NT2/D1 (cell line): ENCODE measurements around the gene FAM170B.

Experiments
- DNase-seq: peaks from one replicate; pipeline ENCODE4 v3.0.0-alpha.2; 2011; ENCODE audit warnings: low read depth, low spot score
- H3K27me3 ChIP-seq: 2 replicates; pipeline ENCODE4 v1.6.0; 2011; ENCODE audit warnings: mild to moderate bottlenecking; ENCODE audit not compliant: insufficient read length, insufficient read depth
- H3K36me3 ChIP-seq: 2 replicates; pipeline ENCODE4 v1.6.1; 2011; ENCODE audit warnings: mild to moderate bottlenecking, low read length, mixed read lengths; ENCODE audit not compliant: insufficient read depth, insufficient read length
- H3K4me1 ChIP-seq: 2 replicates; pipeline ENCODE4 v1.5.1; 2011; ENCODE audit not compliant: insufficient read depth, insufficient read length
- H3K4me3 ChIP-seq: 2 replicates; pipeline ENCODE4 v1.5.1; 2011; ENCODE audit warnings: low read depth; ENCODE audit not compliant: insufficient read length
- H3K9ac ChIP-seq: 2 replicates; pipeline ENCODE4 v1.6.0; 2011; ENCODE audit warnings: low read depth; ENCODE audit not compliant: insufficient read length
- H3K9me3 ChIP-seq: 2 replicates; pipeline ENCODE4 v1.5.1; 2011; ENCODE audit warnings: mild to moderate bottlenecking, low read length; ENCODE audit not compliant: insufficient read depth
- SUZ12 ChIP-seq: IDR thresholded peaks from 2 replicates; pipeline ENCODE4 v1.6.1; 2011; ENCODE audit not compliant: insufficient read length, insufficient read depth; ENCODE audit errors: extremely low read depth
- YY1 ChIP-seq: IDR thresholded peaks from 2 replicates; pipeline ENCODE4 v1.6.1; 2011; ENCODE audit not compliant: insufficient read length, insufficient read depth
- ZNF274 ChIP-seq: IDR thresholded peaks from 2 replicates; pipeline ENCODE4 v1.6.1; 2011; ENCODE audit warnings: mild to moderate bottlenecking, low read depth, low read length

Gene FAM170B

GRCh38 chr10:49082766-49083165 is 51.1 kb downstream of the FAM170B start:
- peaks cover 8% of the 10 kb centered on the region for H3K4me1 ChIP-seq
- TF ChIP-seq YY1 (no peak), ZNF274 (no peak), SUZ12 (no peak)
- H3K27me3 ChIP-seq: no peaks in the 10 kb centered on the region
- H3K9me3 ChIP-seq: peaks cover 17% of the 10 kb centered on the region
- no peak overlapping the region for H3K9ac ChIP-seq
- H3K4me3 ChIP-seq: no peak overlapping the region
- DNase-seq: no peak
- H3K36me3 ChIP-seq: no peaks in the 10 kb centered on the region

DNA sequence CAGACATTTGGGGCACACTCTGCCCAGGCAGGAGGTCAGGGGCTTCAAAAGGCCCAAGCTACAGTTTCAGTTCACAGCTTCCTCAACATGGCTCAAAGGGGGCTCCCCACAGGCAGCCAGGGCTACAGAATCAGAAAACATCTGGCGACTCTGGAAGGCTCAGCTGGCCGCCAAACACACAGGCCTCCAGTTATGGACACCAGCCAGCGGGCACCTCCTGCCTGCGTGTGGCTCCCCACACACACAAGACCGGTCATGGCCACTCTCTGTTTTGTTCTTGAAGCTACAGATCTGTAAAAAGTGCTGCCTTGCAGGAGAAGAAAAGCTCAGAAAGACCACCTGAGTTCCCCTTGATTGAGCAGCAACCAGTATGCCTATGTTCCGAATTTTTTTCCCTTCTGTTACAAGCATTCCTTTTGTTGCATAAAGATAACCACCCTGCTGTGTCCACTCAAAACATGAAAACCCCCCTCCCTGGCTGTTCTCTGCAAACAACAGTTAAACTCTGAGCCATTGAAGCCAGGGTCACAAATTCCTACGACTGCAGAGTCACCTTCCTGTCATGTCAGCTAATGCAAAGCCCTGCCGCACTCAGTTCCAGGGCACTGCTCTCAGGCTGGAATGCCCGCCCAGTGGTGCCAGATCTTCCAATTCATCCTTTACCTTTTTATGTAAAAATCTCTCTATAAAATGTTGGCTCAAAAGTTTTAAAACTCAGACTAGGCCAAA is 52.1 kb downstream of the FAM170B start:
- H3K4me3 ChIP-seq: no peak overlapping the region
- no peak for TF ChIP-seq ZNF274
- TF ChIP-seq SUZ12: no peak
- no peak for TF ChIP-seq YY1
- H3K9me3 ChIP-seq: peaks cover 7% of the 10 kb centered on the region
- H3K9ac ChIP-seq: no peak overlapping the region
- H3K27me3 ChIP-seq: no peaks in the 10 kb centered on the region
- peaks cover 8% of the 10 kb centered on the region for H3K4me1 ChIP-seq
- H3K36me3 ChIP-seq: no peaks in the 10 kb centered on the region
- peak; percentile 55 for DNase-seq
